HepG2 (cell line): ENCODE data around the gene HDAC10. TPM values are rescaled to one million over a fixed set of nuclear protein-coding genes. Genes with fewer than 3 reads are reported as not detected.

Experiments used
- AGO1 ChIP-seq: fragments of 200-400 bp; formaldehyde crosslinking; IDR thresholded peaks from 2 replicates; pipeline ENCODE4 v1.6.1; 2017; ENCODE audit warnings: mild to moderate bottlenecking, low read depth, low read length, moderate library complexity; ENCODE audit not compliant: poor library complexity, severe bottlenecking
- CEBPG ChIP-seq: IDR thresholded peaks from 2 replicates; pipeline ENCODE4 v1.6.1; 2016
- ETV6 ChIP-seq: sonication (generic); formaldehyde crosslinking; conservative IDR thresholded peaks from 2 replicates; pipeline ENCODE4 v1.4.0; 2020; ENCODE audit warnings: missing genetic modification reagents
- FOSL2 ChIP-seq: sonication (generic); formaldehyde crosslinking; IDR thresholded peaks from 2 replicates; pipeline ENCODE4 v1.4.0; 2020; ENCODE audit warnings: missing genetic modification reagents
- FOXA1 ChIP-seq, 2 experiments: fragments of 450-650 bp in 1 of 2; sonication (generic) in 1 of 2; formaldehyde crosslinking in 1 of 2; IDR thresholded peaks; 2 replicates each; pipeline versions ENCODE4 v1.4.0 to v1.6.1; 2016 to 2020; ENCODE audit warnings: missing genetic modification reagents in 1 of 2
- GATAD1 ChIP-seq: IDR thresholded peaks from 2 replicates; pipeline ENCODE4 v1.6.1; 2016; ENCODE audit warnings: missing genetic modification reagents, missing compliant biosample characterization
- HINFP ChIP-seq: sonication (generic); formaldehyde crosslinking; IDR thresholded peaks from 2 replicates; pipeline ENCODE4 v1.4.0; 2020; ENCODE audit warnings: low read depth, mild to moderate bottlenecking, missing genetic modification reagents
- HOXA9 ChIP-seq: sonication (generic); formaldehyde crosslinking; IDR thresholded peaks from 2 replicates; pipeline ENCODE4 v1.8.1; 2022; ENCODE audit warnings: missing genetic modification reagents, mild to moderate bottlenecking, moderate library complexity, borderline replicate concordance
- MEF2D ChIP-seq: sonication (generic); formaldehyde crosslinking; IDR thresholded peaks from 2 replicates; pipeline ENCODE4 v1.5.1; 2020; ENCODE audit warnings: mild to moderate bottlenecking, missing genetic modification reagents
- MEIS2 ChIP-seq: sonication (generic); formaldehyde crosslinking; IDR thresholded peaks from 2 replicates; pipeline ENCODE4 v1.9.0; 2021; ENCODE audit warnings: mild to moderate bottlenecking, missing genetic modification reagents
- PHF5A ChIP-seq: IDR thresholded peaks from one replicate; pipeline ENCODE4 v1.6.1; 2018; ENCODE audit warnings: low read depth, missing genetic modification reagents; ENCODE audit not compliant: unreplicated experiment
- PRMT3 ChIP-seq: sonication (generic); formaldehyde crosslinking; IDR thresholded peaks from 2 replicates; pipeline ENCODE4 v1.8.1; 2022; ENCODE audit warnings: low read depth, mild to moderate bottlenecking, moderate library complexity, missing genetic modification reagents, borderline replicate concordance
- REPIN1 ChIP-seq: sonication (generic); formaldehyde crosslinking; IDR thresholded peaks from 2 replicates; pipeline ENCODE4 v1.8.0; 2022; ENCODE audit warnings: missing genetic modification reagents, low read depth, mild to moderate bottlenecking, borderline replicate concordance
- RFX1 ChIP-seq: fragments of 450-650 bp; IDR thresholded peaks from 2 replicates; pipeline ENCODE4 v1.6.1; 2017
- RFXANK ChIP-seq: IDR thresholded peaks from 2 replicates; pipeline ENCODE4 v1.6.1; 2016
- RXRA ChIP-seq: sonication (generic); formaldehyde crosslinking; IDR thresholded peaks from 2 replicates; pipeline ENCODE4 v1.5.1; 2020; ENCODE audit warnings: missing genetic modification reagents
- SALL2 ChIP-seq: sonication (generic); formaldehyde crosslinking; IDR thresholded peaks from 2 replicates; pipeline ENCODE4 v1.8.1; 2023; ENCODE audit warnings: mild to moderate bottlenecking, missing genetic modification reagents, inconsistent platforms
- SMYD3 ChIP-seq: sonication (generic); formaldehyde crosslinking; IDR thresholded peaks from 2 replicates; pipeline ENCODE4 v1.8.1; 2023; ENCODE audit warnings: mild to moderate bottlenecking, missing genetic modification reagents
- SRSF4 ChIP-seq: fragments of 200-400 bp; formaldehyde crosslinking; IDR thresholded peaks from one replicate; pipeline ENCODE4 v1.6.1; 2018; ENCODE audit warnings: mild to moderate bottlenecking, low read depth, low read length, moderate library complexity; ENCODE audit not compliant: poor library complexity, severe bottlenecking
- U2AF1 ChIP-seq: fragments of 200-400 bp; formaldehyde crosslinking; optimal IDR thresholded peaks from 2 replicates; pipeline ENCODE3; 2017; ENCODE audit warnings: mild to moderate bottlenecking, low read depth, low read length
- U2AF2 ChIP-seq: fragments of 200-400 bp; formaldehyde crosslinking; IDR thresholded peaks from 2 replicates; pipeline ENCODE4 v1.6.1; 2017; ENCODE audit warnings: low read depth, mild to moderate bottlenecking, low read length
- ZNF143 ChIP-seq: sonication (generic); formaldehyde crosslinking; IDR thresholded peaks from 2 replicates; pipeline ENCODE4 v1.4.0; 2020; ENCODE audit warnings: missing genetic modification reagents
- ZNF224 ChIP-seq: sonication (generic); formaldehyde crosslinking; IDR thresholded peaks from 2 replicates; pipeline ENCODE4 v1.5.0; 2020; ENCODE audit warnings: mild to moderate bottlenecking, missing genetic modification reagents
- ZNF282 ChIP-seq: fragments of 450-650 bp; IDR thresholded peaks from 2 replicates; pipeline ENCODE4 v1.6.1; 2018; ENCODE audit not compliant: partially characterized antibody
- ZNF468 ChIP-seq: sonication (generic); formaldehyde crosslinking; IDR thresholded peaks from 2 replicates; pipeline ENCODE4 v1.8.0; 2022; ENCODE audit warnings: mild to moderate bottlenecking, moderate library complexity, missing genetic modification reagents
- ZNF546 ChIP-seq: sonication (generic); formaldehyde crosslinking; conservative IDR thresholded peaks from 2 replicates; pipeline ENCODE4 v1.8.1; 2023; ENCODE audit warnings: mild to moderate bottlenecking, missing genetic modification reagents
- ZNF879 ChIP-seq: sonication (generic); formaldehyde crosslinking; IDR thresholded peaks from 2 replicates; pipeline ENCODE4 v1.8.1; 2023; ENCODE audit warnings: missing genetic modification reagents
- polyA plus RNA-seq, 8 experiments: library from polyadenylated mRNA; depleted of rRNA in 3 of 8; stranded (reverse) in 7 of 8; unstranded in 1 of 8; fragments of >200 nt; fragmentation: Illumina TruSeq in 4 of 8; extraction: Trizol in 4 of 8; gene quantifications; 2 replicates each; pipeline versions ENCODE4 v1.2.1 to v1.2.3, GENCODE V29; 2011 to 2016; ENCODE audit warnings: low read depth in 4 of 8, missing spikeins in 1 of 8, mixed read lengths in 1 of 8; ENCODE audit not compliant: insufficient read depth in 1 of 8
- total RNA-seq, 5 experiments: library from RNA; depleted of rRNA; stranded (reverse); fragments of >200 nt; fragmentation: Illumina TruSeq; extraction: Trizol; gene quantifications; 2 replicates each; pipeline ENCODE4 v1.2.3, GENCODE V29; 2016; ENCODE audit warnings: low read depth in 1 of 5
- TF ChIP-seq, protein P1 (sequence below): sonication (generic); formaldehyde crosslinking; conservative IDR thresholded peaks from 2 replicates; pipeline ENCODE4 v1.4.0; 2020; ENCODE audit warnings: missing genetic modification reagents

Gene HDAC10
- total and polyA plus RNA-seq, 2 of the 13 experiments (the other 11 are each of a cell fraction or from before 2014, with no cell fraction given), result 13.9 to 14.9 TPM

DNA sequence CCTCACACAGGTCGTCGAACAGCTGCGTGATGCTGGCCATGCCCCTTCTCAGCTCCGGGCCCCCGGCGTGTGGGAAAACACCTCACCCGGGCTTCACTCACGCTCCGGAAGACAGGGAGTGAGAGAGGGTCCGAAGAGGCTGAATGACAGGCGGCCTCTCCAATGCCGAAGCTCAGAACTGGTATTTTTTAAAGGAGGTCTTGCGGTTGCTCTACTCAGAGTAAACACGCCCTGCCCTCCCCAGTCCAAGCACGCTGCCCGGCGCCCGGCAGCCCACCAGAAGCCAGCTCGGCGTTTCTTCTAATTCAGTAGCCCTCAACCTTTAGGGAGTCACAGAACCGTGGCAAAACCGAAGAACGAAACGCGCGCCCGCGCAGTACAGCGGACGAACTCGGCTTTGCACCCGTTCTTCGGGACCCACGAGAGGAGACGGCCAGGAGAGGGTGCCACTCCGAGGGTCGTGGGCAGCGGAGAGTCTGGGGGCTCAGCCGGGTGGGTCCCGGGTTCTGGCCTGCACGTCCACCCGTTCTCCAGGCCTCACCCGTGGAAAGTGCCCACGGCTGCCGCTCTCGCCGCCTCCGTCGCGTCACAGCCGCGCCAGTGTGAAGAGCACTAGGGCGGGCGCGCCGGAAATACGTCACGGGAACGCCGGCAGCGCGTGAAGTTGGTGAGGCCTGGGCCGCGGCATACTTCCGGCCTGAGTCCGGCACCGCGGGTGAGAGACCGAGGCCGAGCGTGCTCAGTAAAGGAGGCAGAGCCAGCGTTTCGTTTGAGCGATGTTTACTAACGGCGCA is 6.4 kb downstream of the HDAC10 start, which contains the start of gene TUBGCP6 (continued):
- TF ChIP-seq PRMT3 (0 out of 2 replicates have a peak, but pooled peaks have one; percentile 43), SRSF4 (no peak), REPIN1 (peak; percentile 73; the same call in 1 of the 2 replicates), ZNF282 (no peak), SMYD3 (CRISPR knock-in tag) (no peak; the same call in 1 of the 2 replicates), RFXANK (CRISPR knock-in tag) (0 out of 2 replicates have a peak, but pooled peaks have one; percentile 47), U2AF2 (0 out of 2 replicates have a peak, but pooled peaks have one; percentile 47), FOXA1 (IDR thresholded peaks at IDR 0.05) (no peak), FOXA1 (CRISPR knock-in tag; IDR thresholded peaks at IDR 0.05) (peak; percentile 67), ZNF224 (CRISPR knock-in tag) (0 out of 2 replicates have a peak, but pooled peaks have one; percentile 21), MEIS2 (CRISPR knock-in tag) (peak; percentile 85; the same call in 1 of the 2 replicates), RFX1 (no peak), HINFP (CRISPR knock-in tag) (peak; percentile 81; the same call in 1 of the 2 replicates), ETV6 (CRISPR knock-in tag) (peak; percentile 78), CEBPG (CRISPR knock-in tag) (peak; percentile 31; the same call in 1 of the 2 replicates), FOSL2 (CRISPR knock-in tag) (no peak; the same call in 1 of the 2 replicates), ZNF546 (CRISPR knock-in tag) (no peak), ZNF879 (CRISPR knock-in tag) (peak; percentile 94), ZNF468 (CRISPR knock-in tag) (0 out of 2 replicates have a peak, but pooled peaks have one; percentile 33), MEF2D (CRISPR knock-in tag) (peak; percentile 52; the same call in 1 of the 2 replicates), PHF5A (CRISPR knock-in tag) (peak; percentile 81), GATAD1 (peak; percentile 99), ZNF143 (peak; percentile 57), HOXA9 (CRISPR knock-in tag) (0 out of 2 replicates have a peak, but pooled peaks have one; percentile 38), RXRA (CRISPR knock-in tag) (0 out of 2 replicates have a peak, but pooled peaks have one; percentile 37), SALL2 (peak; percentile 71; the same call in 1 of the 2 replicates), U2AF1 (no peak), AGO1 (peak; percentile 76)
- TF ChIP-seq, protein P1, sequence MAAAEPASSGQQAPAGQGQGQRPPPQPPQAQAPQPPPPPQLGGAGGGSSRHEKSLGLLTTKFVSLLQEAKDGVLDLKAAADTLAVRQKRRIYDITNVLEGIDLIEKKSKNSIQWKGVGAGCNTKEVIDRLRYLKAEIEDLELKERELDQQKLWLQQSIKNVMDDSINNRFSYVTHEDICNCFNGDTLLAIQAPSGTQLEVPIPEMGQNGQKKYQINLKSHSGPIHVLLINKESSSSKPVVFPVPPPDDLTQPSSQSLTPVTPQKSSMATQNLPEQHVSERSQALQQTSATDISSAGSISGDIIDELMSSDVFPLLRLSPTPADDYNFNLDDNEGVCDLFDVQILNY, result no peak
